AG20443 (cell line): ENCODE measurements around the gene STIMATE.

Experiments used
- DNase-seq: peaks from one replicate; pipeline ENCODE4 v3.0.0; 2012; ENCODE audit warnings: low spot score, mixed read lengths

The STIMATE gene

GRCh38 chr3:52866427-52866826, 30.9 kb downstream of the STIMATE start:
- DNase-seq: no peak

GRCh38 chr3:52865994-52866393, 31.4 kb downstream of the STIMATE start:
- no peak for DNase-seq

- DNase-seq: no peak
Measured at GRCh38 chr3:52860424-52860768, 37.0 kb downstream of the STIMATE start.

- DNase-seq: no peak
Measured at GRCh38 chr3:52859686-52860423, 37.5 kb downstream of the STIMATE start.

GRCh38 chr3:52857864-52858263, 39.5 kb downstream of the STIMATE start:
- DNase-seq: no peak

GRCh38 chr3:52857133-52857532, 40.2 kb downstream of the STIMATE start:
- no peak for DNase-seq

GRCh38 chr3:52856666-52857065, 40.7 kb downstream of the STIMATE start:
- no peak for DNase-seq

- no peak for DNase-seq
Measured at GRCh38 chr3:52854013-52854412, 43.3 kb downstream of the STIMATE start.

GRCh38 chr3:52852419-52852818, 44.9 kb downstream of the STIMATE start:
- no peak for DNase-seq

- peak; percentile 64 for DNase-seq
Measured at GRCh38 chr3:52851348-52851747, 46.0 kb downstream of the STIMATE start.

- DNase-seq: no peak
Measured at GRCh38 chr3:52849656-52850055, 47.7 kb downstream of the STIMATE start.

GRCh38 chr3:52848617-52849016, 48.7 kb downstream of the STIMATE start:
- DNase-seq: peak; percentile 76

GRCh38 chr3:52847726-52848125, 49.6 kb downstream of the STIMATE start:
- DNase-seq: no peak

- DNase-seq: no peak
Measured at GRCh38 chr3:52847241-52847640, 50.1 kb downstream of the STIMATE start.

GRCh38 chr3:52846432-52846965, 50.8 kb downstream of the STIMATE start:
- DNase-seq: no peak

GRCh38 chr3:52845691-52846431, 51.5 kb downstream of the STIMATE start:
- DNase-seq: peak; percentile 45

GRCh38 chr3:52845157-52845556, 52.2 kb downstream of the STIMATE start:
- DNase-seq: peak; percentile 72

GRCh38 chr3:52844290-52844975, 52.9 kb downstream of the STIMATE start:
- no peak for DNase-seq

GRCh38 chr3:52843881-52844280, 53.5 kb downstream of the STIMATE start:
- DNase-seq: no peak

- DNase-seq: no peak
Measured at GRCh38 chr3:52843108-52843865, 54.1 kb downstream of the STIMATE start.

- no peak for DNase-seq
Measured at GRCh38 chr3:52842424-52842823, 54.9 kb downstream of the STIMATE start.

GRCh38 chr3:52841981-52842340, 55.4 kb downstream of the STIMATE start:
- DNase-seq: no peak
